HG02852 (cell line): Measurements from ENCODE around the gene CDON.

Experiments used
- ATAC-seq: cut with Tn5 transposase; IDR thresholded peaks from one replicate; pipeline ENCODE4 v1.9.1; 2021; ENCODE audit warnings: mild to moderate bottlenecking, moderate library complexity; ENCODE audit not compliant: unreplicated experiment

The CDON gene

DNA sequence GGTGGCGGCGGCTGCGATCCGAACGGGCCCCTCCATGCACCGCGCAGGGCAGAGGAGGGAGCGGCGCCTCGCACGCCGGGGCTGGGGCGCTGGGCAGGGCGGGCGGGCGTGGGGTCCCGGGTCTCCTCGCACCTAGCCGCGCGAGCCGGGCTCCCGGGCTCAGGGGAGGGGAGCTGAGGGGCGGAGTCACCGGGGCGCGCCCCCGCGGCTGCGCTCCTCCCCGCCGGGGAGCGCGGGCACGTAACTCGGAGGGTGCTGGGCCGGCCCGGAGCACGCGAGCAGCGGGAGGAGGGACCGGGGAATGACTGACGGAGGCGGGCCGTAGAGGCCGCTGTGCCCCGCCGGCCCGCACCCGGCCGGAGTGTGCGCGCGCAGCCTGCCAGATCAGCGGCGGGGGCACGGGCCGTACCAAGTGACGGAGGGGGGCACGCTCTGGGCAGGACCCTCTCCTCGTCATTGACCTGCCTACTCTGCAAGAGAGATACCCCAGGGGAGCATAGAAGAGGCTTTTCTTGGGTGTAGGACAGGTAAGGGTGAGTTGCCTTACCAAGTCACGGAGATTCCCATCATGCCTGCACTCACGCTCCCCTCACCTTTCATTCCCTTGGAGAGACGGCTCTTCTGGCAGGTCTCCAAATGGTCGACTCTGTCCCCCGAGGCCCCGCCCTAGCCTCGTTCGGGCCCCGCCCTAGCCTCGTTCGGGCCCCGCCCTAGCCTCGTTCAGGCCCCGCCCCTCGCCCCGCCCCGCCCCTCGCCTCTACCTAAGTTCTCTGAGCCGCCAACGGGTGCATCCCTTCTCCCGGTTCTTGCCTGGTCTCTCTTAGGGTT lies at the start of gene CDON:
TSS of gene CDON (minus strand) at position 188 of the 828 bp plus-strand sequence. CDS start 39,390 bp downstream, outside the sequence.
- ATAC-seq = peak; percentile 96

GRCh38 chr11:126111458-126112116 lies 48.9 kb upstream of the CDON start:
- ATAC-seq = no peak

DNA sequence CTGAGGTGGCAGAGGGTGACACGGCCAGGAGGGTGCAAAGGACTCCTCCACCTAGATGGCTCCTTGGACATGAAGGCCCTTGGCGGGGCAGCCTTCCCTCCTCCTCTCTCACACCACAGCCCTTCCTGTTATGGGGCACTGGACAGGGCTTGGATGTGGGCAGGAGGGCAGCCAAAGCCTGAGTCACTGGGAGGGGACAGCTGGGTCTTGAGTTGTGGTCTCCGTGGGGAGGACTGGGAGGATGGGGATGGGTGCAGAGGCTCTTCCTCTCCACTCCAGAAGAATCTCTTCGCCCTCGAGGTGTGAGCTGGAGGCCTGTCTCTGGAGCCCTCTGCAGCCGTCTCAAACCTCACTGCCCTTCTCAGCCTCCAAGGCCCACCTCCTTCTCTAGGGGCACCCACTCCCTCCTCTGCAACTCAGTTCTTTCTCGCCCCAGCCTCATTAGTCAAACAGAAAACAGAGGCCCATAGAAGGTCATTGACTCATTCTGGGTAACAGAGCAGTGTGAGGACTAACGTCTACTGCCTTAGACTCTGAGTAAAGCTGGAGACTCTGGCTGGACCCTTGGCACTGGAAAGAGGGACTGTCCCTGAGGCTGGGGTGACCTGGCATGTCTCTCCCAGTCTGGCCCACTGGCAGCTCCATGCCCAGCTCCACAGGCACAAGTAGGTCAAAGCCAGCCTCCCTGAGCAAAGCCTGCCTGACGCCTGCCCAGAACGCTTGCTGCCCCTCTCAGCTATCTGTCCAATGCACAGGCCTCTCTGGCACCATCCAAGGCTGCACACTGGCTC lies 47.5 kb upstream of the CDON start:
- ATAC-seq = peak; percentile 73

DNA sequence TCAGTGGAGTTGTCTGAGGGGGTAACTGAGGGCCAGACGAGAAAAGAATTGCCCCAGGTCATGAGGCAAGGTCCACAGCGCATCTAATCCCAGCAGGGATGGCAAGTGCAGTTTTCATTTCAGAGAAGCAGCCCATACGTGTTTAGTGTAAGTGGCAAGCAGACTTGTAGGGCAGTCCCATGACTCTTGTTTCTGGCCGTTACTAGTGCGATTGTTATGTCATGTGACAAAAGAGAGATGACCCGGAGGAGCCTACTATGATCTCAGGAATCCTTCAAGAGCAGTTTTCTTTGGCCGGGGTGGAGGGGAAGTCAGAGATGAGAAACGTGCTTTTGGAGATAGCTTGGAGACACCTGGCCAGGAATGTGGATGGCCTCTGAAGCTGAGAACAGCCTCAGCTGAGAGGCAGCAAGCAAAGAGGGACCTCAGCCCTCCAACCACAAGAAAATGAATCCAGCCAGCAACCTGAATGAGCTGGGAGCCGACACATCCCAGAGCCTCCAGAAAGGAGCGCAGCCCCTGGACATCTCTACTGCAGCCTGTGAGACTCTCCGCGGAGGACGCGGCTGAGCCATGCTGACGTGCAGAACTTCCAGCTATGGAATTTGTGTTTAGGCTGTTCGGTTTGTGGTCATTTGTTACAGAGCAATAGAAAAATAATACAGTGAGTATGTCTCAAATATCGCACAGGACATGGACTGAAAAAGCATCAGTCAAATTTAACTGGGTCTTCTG lies 44.1 kb upstream of the CDON start:
- ATAC-seq = no peak

GRCh38 chr11:126105748-126106080 lies 43.0 kb upstream of the CDON start:
- no peak for ATAC-seq

- ATAC-seq = no peak
These were observed 42.5 kb upstream of the CDON start for GRCh38 chr11:126105022-126105747.

GRCh38 chr11:126104420-126104819 lies 41.8 kb upstream of the CDON start:
- no peak for ATAC-seq

DNA sequence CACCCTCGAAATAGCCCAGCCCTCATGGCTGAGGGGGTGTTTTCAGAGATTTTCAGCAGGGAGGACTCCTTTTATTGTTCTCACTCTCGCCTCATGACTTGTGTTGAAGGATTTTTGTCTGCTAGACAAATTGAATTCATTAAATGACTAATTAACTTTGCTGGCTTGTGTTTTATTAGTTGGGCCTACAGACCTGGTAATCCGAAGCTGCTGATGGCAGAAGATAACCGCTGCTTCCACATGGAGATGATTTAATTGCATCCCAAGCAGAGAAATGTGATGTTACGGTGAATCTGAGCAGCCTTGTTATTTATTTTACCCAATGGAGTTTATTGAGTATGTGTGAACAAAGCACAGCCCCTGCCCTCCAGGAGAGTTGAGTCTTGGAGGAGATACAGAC lies 40.5 kb upstream of the CDON start:
- no peak for ATAC-seq

DNA sequence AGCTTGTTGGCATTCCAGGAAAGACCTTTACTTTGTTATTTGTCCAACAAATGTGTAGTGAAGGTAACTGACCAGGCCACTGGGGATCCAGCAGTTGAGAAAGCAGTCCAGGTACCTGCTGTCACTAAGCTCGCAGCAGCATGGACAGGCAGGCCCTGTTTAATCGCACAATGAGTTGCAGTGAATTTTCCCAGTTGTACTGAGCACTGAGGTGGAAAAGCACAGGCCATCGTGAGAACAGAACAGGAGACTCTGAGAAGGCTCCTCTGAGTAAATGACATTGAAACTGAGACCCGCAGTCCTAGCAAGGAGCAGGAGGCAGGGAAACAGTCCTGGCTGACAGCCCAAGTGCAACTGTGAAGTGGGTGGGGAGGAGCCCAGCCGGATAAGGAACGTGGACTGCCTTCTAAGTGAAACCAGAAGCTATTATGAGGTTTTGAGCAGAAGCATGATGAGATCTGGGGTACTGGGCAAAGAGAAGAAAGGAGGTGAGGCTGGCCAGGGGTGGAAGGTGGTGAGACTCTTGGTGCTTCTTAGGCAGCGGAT lies 39.8 kb upstream of the CDON start:
- ATAC-seq = peak; percentile 73

- no peak for ATAC-seq
These were observed 39.2 kb upstream of the CDON start for GRCh38 chr11:126101930-126102283.

GRCh38 chr11:126101251-126101929 lies 38.7 kb upstream of the CDON start:
- no peak for ATAC-seq

- no peak for ATAC-seq
These were observed 38.0 kb upstream of the CDON start for GRCh38 chr11:126100716-126101115.

GRCh38 chr11:126098204-126098769 lies 35.6 kb upstream of the CDON start:
- ATAC-seq = no peak

GRCh38 chr11:126095745-126096144 lies 33.1 kb upstream of the CDON start:
- no peak for ATAC-seq

- ATAC-seq = no peak
These were observed 27.8 kb upstream of the CDON start for GRCh38 chr11:126090452-126090851.

DNA sequence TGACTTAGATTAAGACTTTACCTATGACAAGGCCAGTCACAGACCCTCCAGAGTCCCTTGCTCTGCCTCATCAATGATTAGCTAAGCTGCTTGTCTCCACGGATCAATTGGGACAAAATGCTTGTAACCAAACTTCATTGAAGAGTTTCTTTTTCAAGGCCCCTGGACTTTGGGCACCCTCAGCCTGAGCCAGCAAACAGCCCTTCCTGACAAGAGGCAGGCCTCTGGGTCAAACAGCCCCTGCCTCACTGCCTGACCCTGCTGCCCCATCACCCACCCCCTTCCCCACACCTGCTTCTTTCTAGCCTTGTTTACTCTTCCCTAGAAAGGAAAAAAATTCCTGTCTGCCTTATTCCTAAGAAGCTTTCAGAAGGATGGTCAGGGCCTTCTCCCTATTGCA lies 26.3 kb upstream of the CDON start:
- ATAC-seq = no peak

DNA sequence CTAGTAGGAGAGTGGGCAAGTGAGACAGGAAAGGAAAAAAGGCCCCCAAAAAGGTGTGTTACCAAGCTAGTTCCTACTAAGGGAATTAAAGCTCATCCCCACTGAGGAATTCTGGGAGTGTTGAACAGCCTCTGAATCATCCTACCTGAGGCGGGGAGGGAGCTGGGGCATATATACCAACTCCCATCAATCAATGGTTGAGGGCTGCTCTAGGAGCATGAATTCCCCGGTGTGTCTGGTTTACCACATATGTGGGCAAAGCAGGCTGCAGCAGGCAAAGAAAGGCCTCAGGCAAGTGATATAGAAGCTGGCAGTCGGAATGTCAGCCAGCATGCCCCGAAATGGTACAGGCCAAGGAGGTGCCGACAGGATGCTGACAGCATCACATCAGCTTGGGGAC lies 23.6 kb upstream of the CDON start:
- no peak for ATAC-seq

DNA sequence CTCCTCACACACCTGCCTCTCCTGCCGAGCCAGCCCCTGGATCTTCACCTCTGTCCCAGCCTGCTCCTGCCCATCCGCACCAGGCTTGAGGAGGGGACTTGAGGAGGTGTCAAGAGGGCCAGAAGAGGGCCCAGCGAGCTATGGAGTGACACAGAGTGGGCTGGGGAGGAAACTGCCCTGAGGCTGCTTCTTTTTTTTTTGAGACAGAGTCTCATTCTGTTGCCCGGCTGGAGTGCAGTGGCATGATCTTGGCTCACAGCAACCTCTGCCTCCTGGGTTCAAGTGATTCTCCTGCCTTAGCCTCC lies 21.9 kb upstream of the CDON start:
- no peak for ATAC-seq

- peak; percentile 70 for ATAC-seq
These were observed 21.4 kb upstream of the CDON start for GRCh38 chr11:126083829-126084607.
